ENCODE results near the gene PLPP4.

Gene PLPP4

DNA sequence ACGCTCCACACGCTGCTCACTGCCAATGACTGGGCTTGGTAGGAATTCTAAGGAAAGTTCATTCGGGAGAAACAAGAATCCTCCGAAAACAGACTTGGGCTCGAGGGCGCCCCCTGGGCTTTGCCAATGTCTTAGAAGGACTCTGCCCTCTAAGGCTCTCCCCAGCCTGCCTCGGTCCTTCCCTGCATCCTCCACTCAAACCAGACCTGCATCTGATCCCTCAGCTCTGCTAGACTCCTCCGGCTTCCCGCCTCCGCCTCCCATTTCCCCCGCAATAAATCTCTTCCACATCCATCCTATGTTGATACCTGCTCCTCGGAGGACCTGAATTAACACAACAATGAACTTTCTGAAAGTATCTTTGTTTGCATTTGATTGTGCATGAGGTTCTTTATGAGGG is 177.6 kb downstream of the PLPP4 start:
- no peak for TF ChIP-seq TAF1 (IDR thresholded peaks at IDR 0.05; ENCODE audit: borderline replicate concordance, insufficient read depth, low read length)
- no peak for TF ChIP-seq SIN3A (IDR thresholded peaks at IDR 0.05; ENCODE audit: borderline replicate concordance, insufficient read depth, low read length)
- TF ChIP-seq FOXP2 (optimal IDR thresholded peaks at IDR 0.05; ENCODE audit: borderline replicate concordance, extremely low read depth, extremely low read length, insufficient read depth), result no peak

All from PFSK-1 (cell line).